HCT116 (cell line): Measurements from ENCODE around the gene SLC38A2. TPM values are rescaled to one million over a fixed set of nuclear protein-coding genes. Genes with fewer than 3 reads are reported as not detected.

Source experiments
- ATAC-seq: fragments of 200-7000 bp; cut with Tn5 transposase; 2 replicates; pipeline ENCODE4 v1.9.1; 2020; ENCODE audit warnings: mild to moderate bottlenecking, moderate library complexity
- BruUV-seq: library from RNA; stranded (reverse); fragments of 400-500 nt; replicated peaks from 2 replicates; lab custom pipeline; 2021; lab: Mats Ljungman, UMichigan
- CTCF ChIA-PET: fragments of 300-600 bp; sonication (Branson Sonifier 250); formaldehyde crosslinking; loops from one replicate; lab custom pipeline; 2021; ENCODE audit warnings: antibody characterized with exemption; lab: Charles Lee
- POLR2A ChIA-PET: fragments of 300-600, 350-600 bp; sonication (Branson Sonifier 250); formaldehyde crosslinking; loops from one replicate; lab custom pipeline; 2021; ENCODE audit warnings: antibody characterized with exemption; lab: Charles Lee
- RAD21 ChIA-PET, 2 experiments: fragments of 300-600 bp; sonication (Branson Sonifier 250); formaldehyde crosslinking; loops; one replicate each; lab custom pipeline; 2023; ENCODE audit warnings: low total read pairs in 2 of 2; ENCODE audit not compliant: uncharacterized antibody in 2 of 2, unreplicated experiment in 2 of 2, low non-redundant PET in 1 of 2; lab: Charles Lee
- DNase-seq: peaks from one replicate; pipeline ENCODE4 v3.0.0-alpha.2; 2010; ENCODE audit warnings: low read depth, low spot score
- H2AFZ ChIP-seq: fragments of 200-600 bp; shearing (Covaris generic), sonication (generic); 2 replicates; pipeline ENCODE4 v1.6.1; 2017; ENCODE audit warnings: low read depth, mixed run types, mixed read lengths, antibody characterized with exemption, low read length; ENCODE audit not compliant: poor library complexity, severe bottlenecking
- H3K27ac ChIP-seq: 2 replicates; pipeline ENCODE4 v1.5.1; 2012; ENCODE audit warnings: low read depth, low read length
- H3K27me3 ChIP-seq: fragments of 200-600 bp; sonication (generic); 2 replicates; pipeline ENCODE4 v1.6.1; 2016; ENCODE audit warnings: mixed run types, low read length, mixed read lengths; ENCODE audit not compliant: insufficient read depth
- H3K36me3 ChIP-seq, 2 experiments: fragments of 200-500 bp in 1 of 2; fragments of 200-600 bp in 1 of 2; sonication (Bioruptor generic) in 1 of 2; sonication (generic) in 1 of 2; 2 replicates each; pipeline versions ENCODE4 v1.5.1 to v1.6.1; 2014 to 2016; ENCODE audit warnings: low read length in 2 of 2, inconsistent platforms in 1 of 2, mixed read lengths in 1 of 2, mixed run types in 1 of 2; ENCODE audit not compliant: insufficient read depth in 2 of 2, control insufficient read depth in 1 of 2
- H3K4me1 ChIP-seq, 2 experiments: fragments of 200-600 bp in 1 of 2; sonication (generic) in 1 of 2; 2 replicates each; pipeline versions ENCODE4 v1.5.1 to v1.6.1; 2012 to 2017; ENCODE audit warnings: low read length in 2 of 2, inconsistent platforms in 1 of 2, mild to moderate bottlenecking in 1 of 2, mixed read lengths in 1 of 2, mixed run types in 1 of 2, moderate library complexity in 1 of 2; ENCODE audit not compliant: insufficient read depth in 2 of 2, control insufficient read depth in 1 of 2
- H3K4me2 ChIP-seq: fragments of 200-600 bp; sonication (generic); 2 replicates; pipeline ENCODE4 v1.6.1; 2017; ENCODE audit warnings: mixed run types, low read length, mixed read lengths
- H3K4me3 ChIP-seq, 2 experiments: fragments of 200-600 bp in 1 of 2; sonication (generic) in 1 of 2; replicated peaks in 1 of 2; 2 replicates each; pipeline ENCODE4 v1.5.1; 2011 to 2016; ENCODE audit warnings: low read length in 2 of 2, control low read depth in 1 of 2, low read depth in 1 of 2, mild to moderate bottlenecking in 1 of 2, mixed read lengths in 1 of 2, mixed run types in 1 of 2
- H3K79me2 ChIP-seq: fragments of 200-600 bp; sonication (generic); 2 replicates; pipeline ENCODE4 v1.6.1; 2017; ENCODE audit warnings: mild to moderate bottlenecking, mixed run types, low read length, moderate library complexity, mixed read lengths; ENCODE audit not compliant: insufficient read depth
- H3K9ac ChIP-seq: fragments of 200-600 bp; sonication (generic); 2 replicates; pipeline ENCODE4 v1.6.1; 2016; ENCODE audit warnings: low read length, mixed read lengths
- H3K9me2 ChIP-seq: fragments of 200-600 bp; sonication (generic), shearing (Covaris generic); 2 replicates; pipeline ENCODE4 v1.6.1; 2017; ENCODE audit warnings: mixed run types, mild to moderate bottlenecking, moderate library complexity; ENCODE audit not compliant: insufficient read depth
- H3K9me3 ChIP-seq, 2 experiments: fragments of 200-500 bp in 1 of 2; fragments of 200-600 bp in 1 of 2; sonication (Bioruptor generic) in 1 of 2; sonication (generic) in 1 of 2; 2 replicates each; pipeline ENCODE4 v1.6.1; 2014 to 2017; ENCODE audit warnings: low read length in 2 of 2, mixed read lengths in 2 of 2, inconsistent platforms in 1 of 2, low read depth in 1 of 2, mild to moderate bottlenecking in 1 of 2, mixed run types in 1 of 2, moderate library complexity in 1 of 2; ENCODE audit not compliant: control insufficient read depth in 1 of 2, insufficient read depth in 1 of 2
- H4K20me1 ChIP-seq: fragments of 200-600 bp; sonication (generic), shearing (Covaris generic); 2 replicates; pipeline ENCODE4 v1.6.1; 2017; ENCODE audit warnings: mixed run types, mild to moderate bottlenecking, moderate library complexity; ENCODE audit not compliant: insufficient read depth
- CTCF ChIP-seq, 3 experiments: fragments of 200-600 bp in 1 of 3; sonication (generic) in 1 of 3; IDR thresholded peaks in 2 of 3; conservative IDR thresholded peaks in 1 of 3; 2 replicates each; pipeline ENCODE4 v1.5.1; 2012 to 2017; ENCODE audit warnings: low read depth in 2 of 3, low read length in 2 of 3, antibody characterized with exemption in 1 of 3, borderline replicate concordance in 1 of 3, control low read depth in 1 of 3, mild to moderate bottlenecking in 1 of 3, mixed read lengths in 1 of 3, mixed run types in 1 of 3, moderate library complexity in 1 of 3; ENCODE audit not compliant: insufficient read depth in 1 of 3
- EZH2phosphoT487 ChIP-seq: fragments of 200-600 bp; IDR thresholded peaks from 2 replicates; pipeline ENCODE4 v1.6.1; 2018; ENCODE audit warnings: antibody characterized with exemption, borderline replicate concordance
- JUND ChIP-seq: IDR thresholded peaks from 2 replicates; pipeline ENCODE4 v1.6.1; 2012
- POLR2A ChIP-seq: IDR thresholded peaks from 2 replicates; pipeline ENCODE4 v1.7.0; 2011; ENCODE audit warnings: borderline replicate concordance; ENCODE audit not compliant: insufficient read depth, insufficient read length; ENCODE audit errors: extremely low read depth
- POLR2AphosphoS5 ChIP-seq: IDR thresholded peaks from 2 replicates; pipeline ENCODE4 v1.6.1; 2011; ENCODE audit warnings: mild to moderate bottlenecking, low read depth, low read length, moderate library complexity
- TCF7L2 ChIP-seq: IDR thresholded peaks from 2 replicates; pipeline ENCODE4 v1.7.0; 2011; ENCODE audit warnings: borderline replicate concordance, inconsistent platforms; ENCODE audit not compliant: insufficient read depth, insufficient read length; ENCODE audit errors: extremely low read depth
- YY1 ChIP-seq: IDR thresholded peaks from 2 replicates; pipeline ENCODE4 v1.6.1; 2011; ENCODE audit warnings: low read length, low read depth, moderate library complexity, mild to moderate bottlenecking; ENCODE audit not compliant: insufficient replicate concordance; ENCODE audit errors: extremely low read depth
- ZBTB33 ChIP-seq: IDR thresholded peaks from 2 replicates; pipeline ENCODE4 v1.6.1; 2011; ENCODE audit warnings: mild to moderate bottlenecking, low read length, moderate library complexity; ENCODE audit not compliant: insufficient replicate concordance; ENCODE audit errors: extremely low read depth
- ZNF274 ChIP-seq: fragments of 200-500 bp; sonication (Bioruptor generic); IDR thresholded peaks from 2 replicates; pipeline ENCODE4 v1.6.1; 2014; ENCODE audit warnings: mild to moderate bottlenecking, low read depth, low read length, inconsistent platforms
- intact Hi-C: fragments of 100-400 bp; cut with micrococcal nuclease; formaldehyde crosslinking; loops from 2 replicates; pipeline ENCODE4 v1.10.0; 2022
- total RNA-seq: library from RNA; stranded (reverse); gene quantifications from one replicate; pipeline ENCODE4 v1.2.1, GENCODE V29; 2021; ENCODE audit not compliant: unreplicated experiment

The SLC38A2 gene
- total RNA-seq, 1 experiment from 2014 or later, result 1,049 TPM

GRCh38 chr12:46360908-46361666 is 11.5 kb downstream of the SLC38A2 start:
- POLR2A ChIA-PET, result interaction anchor here (1.1 kb wide), 1 partner anchor 10 kb away, joined by 9 read pairs; no protein-coding TSS in a partner anchor
- Histone ChIP-seq H3K4me3 (no peak overlapping the region), H3K9me3 (no peaks in the 10 kb centered on the region), H3K27me3 (no peaks in the 10 kb centered on the region), H3K4me2 (no peak overlapping the region), H2AFZ (no peak overlapping the region), H3K79me2 (peaks cover 57% of the 10 kb centered on the region), H3K36me3 (peaks cover 67 to 69% of the 10 kb centered on the region in 2 experiments), H4K20me1 (peaks cover 67% of the 10 kb centered on the region)
- ATAC-seq (no peak), DNase-seq (no peak)
- no TSS peak for BruUV-seq
- RAD21 ChIA-PET, result no interaction called here
- CTCF ChIA-PET, result no interaction called here
- TF ChIP-seq POLR2AphosphoS5 (peak; percentile 44; the same call in 1 of the 2 replicates), JUND (no peak; the same call in 1 of the 2 replicates), TCF7L2 (no peak)
- TF ChIP-seq, all 23 proteins: peak for 1
- intact Hi-C loops, result no loop called here
- Histone ChIP-seq H3K27ac (no peak overlapping the region), H3K9ac (no peak overlapping the region), H3K4me1 (peaks cover 5 to 17% of the 10 kb centered on the region in 2 experiments; a peak in 3 of 4 replicates), H3K9me2 (no peaks in the 10 kb centered on the region)

- peaks cover 61% of the 10 kb centered on the region for H4K20me1 ChIP-seq
- intact Hi-C loops, result no loop called here
- TF ChIP-seq ZBTB33 (no peak), ZNF274 (no peak), YY1 (no peak), POLR2A (no peak), CTCF (IDR thresholded peaks at IDR 0.05 in 2 of 3, conservative IDR thresholded peaks at IDR 0.05 in 1 of 3; ENCODE audit: borderline replicate concordance in 1 of 3, insufficient read depth in 1 of 3, low read depth in 2 of 3, low read length in 2 of 3) (no peak), POLR2AphosphoS5 (no peak), EZH2phosphoT487 (no peak)
Measured at GRCh38 chr12:46360370-46360769, 12.2 kb downstream of the SLC38A2 start.

More at GRCh38 chr12:46360370-46360769, 12.2 kb downstream of the SLC38A2 start:
- no peak overlapping the region for H3K4me2 ChIP-seq
- RAD21 ChIA-PET, result no interaction called here
- peaks cover 60 to 62% of the 10 kb centered on the region in 2 experiments for H3K36me3 ChIP-seq
- peaks cover 50% of the 10 kb centered on the region for H3K79me2 ChIP-seq
- H3K9me2 ChIP-seq, result no peaks in the 10 kb centered on the region
- ATAC-seq, result no peak
- H2AFZ ChIP-seq, result no peak overlapping the region
- no TSS peak for BruUV-seq
- H3K27me3 ChIP-seq, result no peaks in the 10 kb centered on the region
- POLR2A ChIA-PET, result no interaction called here
- H3K4me1 ChIP-seq, result peaks cover under 1 to 12% of the 10 kb centered on the region in 2 experiments; a peak in 2 of 4 replicates
- no peak overlapping the region for H3K27ac ChIP-seq
- no peak for DNase-seq
- no peaks in the 10 kb centered on the region for H3K9me3 ChIP-seq
- no peak overlapping the region for H3K9ac ChIP-seq
- CTCF ChIA-PET, result no interaction called here
- no peak overlapping the region for H3K4me3 ChIP-seq
